Mucosa of stomach (tissue), 1 donor: ENCODE results near the gene CLIC2.
"Not testable (repeated sequence)": the region's sequence is repeated elsewhere in the genome, so short reads cannot be mapped to it uniquely, and the experiment has no call there.

Source experiments
- H3K27me3 ChIP-seq: one replicate; pipeline ENCODE4 v1.7.0; 2013; ENCODE audit warnings: mild to moderate bottlenecking, low read length; ENCODE audit not compliant: control insufficient read depth, insufficient read depth
- H3K36me3 ChIP-seq: one replicate; pipeline ENCODE4 v1.7.0; 2013; ENCODE audit warnings: low read length; ENCODE audit not compliant: control insufficient read depth, insufficient read depth
- H3K4me1 ChIP-seq: one replicate; pipeline ENCODE4 v1.7.0; 2013; ENCODE audit warnings: mild to moderate bottlenecking, low read length; ENCODE audit not compliant: control insufficient read depth, insufficient read depth
- H3K4me3 ChIP-seq: one replicate; pipeline ENCODE4 v1.7.0; 2013; ENCODE audit warnings: low read length
- H3K9ac ChIP-seq: one replicate; pipeline ENCODE4 v1.7.0; 2013; ENCODE audit warnings: mild to moderate bottlenecking, low read length, moderate library complexity
- H3K9me3 ChIP-seq: one replicate; pipeline ENCODE4 v1.7.0; 2013; ENCODE audit warnings: mild to moderate bottlenecking, low read length, moderate library complexity; ENCODE audit not compliant: control insufficient read depth
- donor health status: Pancreatic carcinoma.

The CLIC2 gene

DNA sequence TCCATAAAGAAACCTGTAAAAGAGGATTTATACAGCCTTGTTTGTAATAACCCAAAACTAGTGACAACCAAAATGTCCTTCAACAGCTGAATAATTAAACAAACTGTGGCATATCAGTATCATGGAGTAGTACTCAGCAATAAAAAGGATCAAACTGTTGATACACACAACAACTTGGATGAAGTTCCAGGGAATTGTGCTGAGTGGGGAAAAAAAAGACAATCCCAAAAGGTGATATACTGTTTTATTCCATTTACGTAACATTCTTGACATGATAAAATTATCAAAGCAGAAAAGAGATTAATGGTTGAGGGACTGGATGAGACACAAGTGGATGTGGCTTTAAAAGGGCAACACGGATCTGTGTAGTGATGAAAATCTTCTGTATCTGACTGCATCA lies 7.8 kb downstream of the CLIC2 start:
- no peaks in the 10 kb centered on the region for H3K9me3 ChIP-seq
- H3K4me3 ChIP-seq = no peak overlapping the region
- no peaks in the 10 kb centered on the region for H3K27me3 ChIP-seq
- H3K4me1 ChIP-seq = no peaks in the 10 kb centered on the region
- no peak overlapping the region for H3K9ac ChIP-seq
- H3K36me3 ChIP-seq = no peaks in the 10 kb centered on the region

DNA sequence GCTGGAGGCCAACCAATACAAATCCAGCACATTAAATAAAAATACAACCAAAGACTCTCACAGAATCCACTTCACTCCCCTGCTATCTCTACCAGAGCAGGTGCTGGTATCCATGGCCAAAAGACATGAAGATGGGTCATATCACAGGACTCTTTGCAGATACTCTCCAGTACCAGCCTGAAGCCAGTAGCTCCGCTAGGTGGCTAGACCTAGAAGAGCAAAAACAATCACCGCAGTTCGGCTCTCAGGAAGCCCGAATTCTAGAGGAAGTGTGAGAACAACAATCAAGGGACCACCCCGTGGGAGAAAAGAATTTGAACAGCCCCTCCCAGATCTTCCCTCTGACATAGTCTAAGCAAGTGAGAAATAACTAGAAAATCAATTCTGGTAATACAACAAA lies 20.2 kb downstream of the CLIC2 start:
- no peaks in the 10 kb centered on the region for H3K4me1 ChIP-seq
- H3K36me3 ChIP-seq = no peaks in the 10 kb centered on the region
- no peak overlapping the region for H3K9ac ChIP-seq
- no peak overlapping the region for H3K4me3 ChIP-seq
- H3K27me3 ChIP-seq = no peaks in the 10 kb centered on the region
- no peaks in the 10 kb centered on the region for H3K9me3 ChIP-seq

DNA sequence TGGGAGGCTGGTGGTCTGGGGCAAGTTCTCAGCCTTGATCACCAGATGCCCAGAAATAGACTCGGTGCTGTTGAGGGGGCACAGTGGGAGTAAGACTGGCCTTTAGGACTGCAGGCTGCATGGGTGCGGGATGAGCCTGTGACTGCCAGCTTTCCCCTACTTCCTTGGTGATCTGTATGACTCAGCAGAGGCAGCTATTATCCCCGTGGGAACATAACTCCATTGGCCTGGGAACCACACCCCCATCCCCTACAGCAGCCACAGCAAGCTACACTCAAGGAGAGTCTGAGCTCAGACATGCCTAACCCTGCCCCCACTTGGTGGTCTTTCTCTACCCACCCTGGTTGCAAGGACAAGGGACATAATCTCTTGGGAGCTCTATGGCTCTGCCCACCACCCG lies 20.6 kb downstream of the CLIC2 start:
- Histone ChIP-seq H3K27me3 (no peaks in the 10 kb centered on the region), H3K36me3 (no peaks in the 10 kb centered on the region), H3K9me3 (no peaks in the 10 kb centered on the region), H3K4me3 (no peak overlapping the region), H3K4me1 (no peaks in the 10 kb centered on the region), H3K9ac (no peak overlapping the region)

DNA sequence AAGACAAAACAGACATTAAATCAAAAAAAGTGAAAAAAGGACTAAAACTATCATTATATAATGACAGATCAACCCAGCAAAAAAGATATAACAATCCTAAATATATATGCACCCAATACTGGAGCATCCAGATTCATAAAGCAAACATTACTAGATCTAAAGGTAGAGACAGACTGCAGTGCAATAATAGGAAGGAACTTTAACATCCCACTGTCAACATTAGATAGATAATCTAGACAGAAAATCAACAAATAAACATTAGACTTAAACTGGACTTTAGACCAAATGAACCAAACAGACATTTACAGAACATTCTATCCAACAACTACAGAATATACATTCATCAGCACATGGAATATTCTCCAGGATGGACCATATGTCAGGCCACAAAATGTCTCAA lies 40.6 kb downstream of the CLIC2 start:
- no peak overlapping the region for H3K9ac ChIP-seq

DNA sequence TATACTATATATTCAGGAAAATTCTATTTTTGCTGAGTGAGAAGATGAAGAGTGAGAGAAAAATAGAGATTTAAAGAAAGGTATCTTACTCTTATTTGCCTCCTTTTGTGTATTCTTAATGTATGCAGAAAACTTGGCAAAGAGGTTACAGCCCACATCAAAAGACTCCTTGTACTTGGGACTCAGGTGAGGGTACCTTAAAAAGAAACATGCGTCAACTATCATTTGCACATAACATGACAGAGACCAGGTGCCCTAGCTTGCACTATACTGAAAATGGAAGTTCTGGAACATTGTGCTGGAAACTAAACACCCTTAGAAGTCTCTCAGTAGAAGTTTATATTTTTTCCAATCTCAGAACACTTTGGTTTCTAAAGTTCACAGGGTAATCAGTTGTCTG lies 54.5 kb downstream of the CLIC2 start:
- H3K27me3 ChIP-seq = no peaks in the 10 kb centered on the region
- H3K36me3 ChIP-seq = no peaks in the 10 kb centered on the region
- H3K9me3 ChIP-seq = no peaks in the 10 kb centered on the region
- no peak overlapping the region for H3K9ac ChIP-seq
- no peaks in the 10 kb centered on the region for H3K4me1 ChIP-seq
- H3K4me3 ChIP-seq = no peak overlapping the region

More for the DNA sequence above, 40.6 kb downstream of the CLIC2 start:
- no peaks in the 10 kb centered on the region for H3K9me3 ChIP-seq
- H3K36me3 ChIP-seq = no peaks in the 10 kb centered on the region
- no peaks in the 10 kb centered on the region for H3K4me1 ChIP-seq
- H3K27me3 ChIP-seq = no peaks in the 10 kb centered on the region
- H3K4me3 ChIP-seq = no peak overlapping the region

DNA sequence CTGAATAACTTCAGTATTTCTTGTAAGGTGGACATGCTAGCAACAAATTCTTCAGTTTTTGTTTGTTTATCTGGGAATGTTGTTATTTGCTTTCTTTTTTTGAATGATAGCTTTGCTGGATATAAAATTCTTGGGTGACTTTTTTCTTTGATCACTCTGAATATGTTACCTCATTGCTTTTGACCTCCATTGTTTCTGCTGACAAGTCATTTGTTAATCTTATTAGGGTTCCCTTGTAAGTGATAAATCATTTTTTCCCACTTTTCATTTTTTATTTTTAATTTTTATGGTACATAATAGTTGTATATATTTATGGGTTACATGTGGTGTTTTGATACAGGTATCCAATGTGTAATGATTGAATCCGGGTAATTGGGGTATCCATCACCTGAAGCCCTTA lies 63.4 kb downstream of the CLIC2 start:
- Histone ChIP-seq H3K36me3 (no peaks in the 10 kb centered on the region), H3K4me3 (no peak overlapping the region), H3K4me1 (no peaks in the 10 kb centered on the region), H3K9ac (no peak overlapping the region), H3K27me3 (no peaks in the 10 kb centered on the region), H3K9me3 (no peaks in the 10 kb centered on the region)

DNA sequence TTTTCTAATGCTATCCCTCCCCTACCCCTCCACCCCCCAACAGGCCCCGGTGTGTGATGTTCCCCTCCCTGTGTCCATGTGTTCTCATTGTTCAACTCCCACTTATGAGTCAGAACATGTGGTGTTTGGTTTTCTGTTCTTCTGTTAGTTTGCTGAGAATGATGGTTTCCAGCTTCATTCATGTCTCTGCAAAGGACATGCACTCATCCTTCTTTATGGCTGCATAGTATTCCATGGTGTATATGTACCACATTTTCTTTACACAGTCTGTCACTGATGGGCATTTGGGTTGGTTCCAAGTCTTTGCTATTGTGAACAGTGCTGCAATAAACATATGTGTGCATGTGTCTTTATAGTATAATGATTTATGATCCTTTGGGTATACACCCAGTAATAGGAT lies 66.4 kb downstream of the CLIC2 start:
- not testable (repeated sequence) for H3K9ac ChIP-seq, H3K4me3 ChIP-seq, H3K27me3 ChIP-seq, H3K4me1 ChIP-seq, H3K9me3 ChIP-seq, H3K36me3 ChIP-seq

DNA sequence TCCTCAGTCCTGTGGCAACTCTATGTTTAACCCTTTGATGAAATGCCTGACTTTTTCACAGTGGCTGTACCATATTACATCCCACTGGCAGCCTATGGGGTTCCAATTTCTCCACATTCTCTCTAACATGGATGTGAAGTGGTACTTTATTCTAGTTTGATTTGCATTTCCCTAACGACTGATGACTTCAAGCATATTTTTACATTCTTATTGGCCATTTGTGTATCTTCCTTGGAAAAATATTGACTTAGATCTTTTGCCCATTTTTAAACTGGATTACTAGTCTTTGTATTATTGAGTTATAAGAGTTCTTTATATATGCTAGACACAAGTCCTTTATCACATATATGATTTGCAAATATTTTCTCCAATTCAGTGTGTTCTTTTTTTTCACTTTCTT lies 68.0 kb downstream of the CLIC2 start:
- Histone ChIP-seq H3K9me3 (no peaks in the 10 kb centered on the region), H3K4me1 (no peaks in the 10 kb centered on the region), H3K4me3 (no peak overlapping the region), H3K36me3 (no peaks in the 10 kb centered on the region), H3K27me3 (peaks cover 3% of the 10 kb centered on the region), H3K9ac (no peak overlapping the region)

DNA sequence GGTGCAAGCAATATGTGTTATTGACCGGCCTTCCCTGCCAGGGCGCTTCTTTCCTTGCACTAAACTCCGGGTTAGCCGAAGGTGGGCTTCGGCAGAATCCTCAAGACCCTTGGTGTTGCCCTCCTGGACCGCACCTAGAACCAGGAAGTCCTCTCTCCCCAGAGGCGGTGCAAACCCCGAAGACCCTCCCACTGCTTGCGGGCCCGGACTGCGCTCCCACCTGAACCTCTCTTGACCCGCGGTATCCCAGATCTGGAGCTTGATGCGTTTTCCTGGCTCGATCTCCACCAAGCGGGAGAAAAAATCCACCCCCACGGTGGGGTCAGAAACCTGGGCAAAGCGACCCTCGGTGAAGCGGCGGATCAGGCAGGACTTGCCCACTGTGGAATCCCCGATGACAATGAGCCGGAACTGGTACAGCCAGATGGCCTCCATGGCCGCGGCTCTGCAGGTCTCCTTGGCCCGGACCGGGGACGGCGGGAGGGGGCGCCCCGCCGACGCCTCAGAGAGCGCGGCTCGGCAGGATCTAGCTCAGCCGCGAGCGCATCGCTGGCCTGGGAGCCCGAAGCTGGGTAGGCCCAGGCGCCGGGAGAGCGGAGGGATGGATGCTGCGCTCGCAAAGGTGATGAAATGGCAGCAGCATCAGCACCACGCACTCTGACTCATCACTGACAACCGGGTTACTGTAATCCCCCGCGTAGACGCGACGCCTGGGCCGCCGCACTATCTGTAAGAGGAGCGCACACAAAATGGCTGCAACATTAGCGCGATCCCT lies 70.4 kb downstream of the CLIC2 start, which contains the start of gene RAB39B:
RAB39B (minus strand) TSS at position 638 of the 775 bp plus-strand sequence; CDS start at position 435, 203 bp downstream.
- H3K4me3 ChIP-seq = no peak within 1 kb of the TSS
- no peaks in the 10 kb centered on the region for H3K9me3 ChIP-seq
- H3K9ac ChIP-seq = no peak within 1 kb of the TSS

DNA sequence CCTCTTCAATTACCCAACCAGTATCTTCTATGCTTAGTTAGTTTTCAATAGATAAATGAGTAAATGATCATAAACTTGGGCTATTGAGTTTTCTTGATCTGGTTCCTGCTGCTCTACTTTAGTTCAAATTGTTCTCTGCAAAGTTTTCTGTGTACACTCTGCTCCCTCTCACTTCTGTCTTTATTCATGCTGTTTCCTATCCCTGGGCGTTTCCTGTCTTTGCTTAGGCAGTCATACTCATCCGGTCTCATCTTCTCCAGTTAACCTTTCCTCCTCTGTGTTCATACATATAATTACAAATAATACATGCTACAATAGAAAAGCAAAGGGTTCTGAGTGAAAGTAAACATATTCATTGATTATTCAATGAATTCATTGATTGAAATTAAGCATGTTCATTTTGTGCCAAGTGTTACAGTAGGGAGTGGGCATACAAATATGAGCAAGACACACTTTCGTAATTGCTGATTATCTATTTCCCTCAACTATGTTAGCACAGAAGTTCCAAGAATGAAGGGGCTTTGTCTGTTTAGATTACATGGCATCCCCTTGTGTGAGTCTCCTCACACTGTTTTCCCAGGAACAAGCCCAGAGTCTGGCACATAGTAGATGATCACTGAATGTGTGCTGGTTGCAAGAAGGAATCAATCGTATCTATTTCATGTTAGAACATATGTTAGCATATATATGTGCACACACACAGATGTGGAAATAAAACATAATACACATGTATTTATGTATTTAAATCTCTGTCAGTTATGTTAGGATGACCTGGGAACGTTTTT lies 71.3 kb downstream of the CLIC2 start:
- Histone ChIP-seq H3K36me3 (no peaks in the 10 kb centered on the region), H3K4me3 (no peak overlapping the region)

More for the DNA sequence above, 70.4 kb downstream of the CLIC2 start, which contains the start of gene RAB39B:
- Histone ChIP-seq H3K4me1 (no peaks in the 10 kb centered on the region), H3K27me3 (peaks cover 3% of the 10 kb centered on the region), H3K36me3 (no peaks in the 10 kb centered on the region)

DNA sequence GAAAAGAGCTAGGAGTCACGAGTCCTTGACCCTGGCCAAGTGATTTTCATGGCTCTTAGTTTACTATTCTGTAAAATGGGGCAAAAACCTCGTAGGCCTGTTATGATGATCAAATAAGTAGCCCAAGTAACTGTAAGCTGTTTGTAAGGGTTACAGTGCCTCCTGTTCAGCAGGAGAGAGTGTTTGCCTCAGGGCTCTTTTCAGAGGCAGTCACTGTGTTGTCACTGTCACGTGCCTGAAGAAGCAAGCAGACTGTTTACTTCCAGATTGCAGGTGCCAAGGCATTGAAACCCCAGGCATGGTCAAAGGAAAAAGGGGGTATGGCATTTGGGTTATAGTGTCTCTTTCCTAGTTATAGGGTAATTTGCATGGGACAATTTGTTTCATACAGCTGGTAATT lies 74.7 kb downstream of the CLIC2 start:
- Histone ChIP-seq H3K36me3 (no peaks in the 10 kb centered on the region), H3K27me3 (peaks cover 3% of the 10 kb centered on the region), H3K4me1 (no peaks in the 10 kb centered on the region), H3K9ac (no peak overlapping the region), H3K4me3 (no peak overlapping the region), H3K9me3 (no peaks in the 10 kb centered on the region)

More for the DNA sequence above, 71.3 kb downstream of the CLIC2 start:
- Histone ChIP-seq H3K9ac (no peak overlapping the region), H3K27me3 (peaks cover 3% of the 10 kb centered on the region), H3K9me3 (no peaks in the 10 kb centered on the region), H3K4me1 (no peaks in the 10 kb centered on the region)

DNA sequence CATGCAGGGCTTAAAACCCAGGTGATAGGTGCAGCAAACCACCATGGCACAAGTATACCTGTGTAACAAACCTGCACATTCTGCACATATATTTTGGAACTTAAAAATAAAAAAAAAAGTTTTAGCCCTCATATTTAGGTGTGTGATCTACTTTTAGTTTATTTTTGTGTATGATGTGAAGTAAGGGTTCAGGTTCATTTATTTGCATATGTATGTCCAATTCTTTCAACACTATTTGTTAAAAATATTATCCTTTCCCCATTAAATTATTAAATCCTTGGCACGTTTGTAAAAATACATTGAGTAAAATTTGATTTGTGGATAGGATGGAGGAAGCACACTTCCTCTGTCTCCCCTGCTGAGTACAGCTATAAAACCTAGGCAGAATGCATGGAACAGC lies 83.0 kb downstream of the CLIC2 start:
- H3K36me3 ChIP-seq = no peaks in the 10 kb centered on the region
- H3K9me3 ChIP-seq = no peaks in the 10 kb centered on the region
- no peak overlapping the region for H3K4me3 ChIP-seq
- no peak overlapping the region for H3K9ac ChIP-seq
- H3K4me1 ChIP-seq = no peaks in the 10 kb centered on the region
- H3K27me3 ChIP-seq = no peaks in the 10 kb centered on the region
